ENCODE data around the gene PCDH8.

The PCDH8 gene

DNA sequence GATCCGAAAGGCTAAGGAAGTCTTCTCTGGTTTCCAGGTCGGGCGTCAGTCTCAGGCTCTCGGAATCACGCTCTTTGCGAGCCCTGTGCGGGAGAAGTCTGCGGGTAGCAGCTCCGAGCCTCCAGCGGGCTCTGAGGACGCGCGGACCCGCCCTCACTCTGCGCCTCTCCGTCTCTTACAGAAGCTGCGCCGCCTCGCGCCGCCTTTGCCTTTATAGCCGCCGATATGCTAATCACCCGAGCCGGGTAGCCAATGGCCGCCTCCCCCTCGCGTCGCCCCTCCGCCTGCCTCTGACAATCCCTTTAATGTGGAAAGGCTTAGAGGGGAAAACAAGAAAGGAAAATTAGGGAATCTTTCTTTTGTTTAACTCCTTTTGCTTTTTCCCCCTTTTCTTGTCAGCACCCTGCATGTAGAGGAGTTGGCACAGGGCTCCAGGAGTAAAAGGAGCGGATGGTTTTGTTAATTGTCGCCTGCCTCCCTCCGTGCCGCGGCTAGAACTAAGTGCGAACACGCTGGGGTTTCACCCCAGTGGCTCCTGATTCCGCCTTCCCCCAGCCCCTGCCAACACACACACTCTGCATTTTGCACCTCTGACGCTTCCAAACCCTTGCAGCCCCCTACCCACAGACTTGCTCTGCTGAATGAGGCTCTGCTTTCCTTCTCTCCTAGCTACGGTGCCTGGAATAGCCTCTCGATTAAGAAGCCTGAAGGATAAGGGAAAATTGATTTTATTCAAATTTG, at the start of gene PCDH8:
PCDH8 (minus strand) TSS at position 186 of the 741 bp plus-strand sequence. CDS start 204 bp downstream, outside the sequence.
- in situ Hi-C loops (cut with MboI; ENCODE audit: low sequenced_read_pairs), result no loop called here

DNA sequence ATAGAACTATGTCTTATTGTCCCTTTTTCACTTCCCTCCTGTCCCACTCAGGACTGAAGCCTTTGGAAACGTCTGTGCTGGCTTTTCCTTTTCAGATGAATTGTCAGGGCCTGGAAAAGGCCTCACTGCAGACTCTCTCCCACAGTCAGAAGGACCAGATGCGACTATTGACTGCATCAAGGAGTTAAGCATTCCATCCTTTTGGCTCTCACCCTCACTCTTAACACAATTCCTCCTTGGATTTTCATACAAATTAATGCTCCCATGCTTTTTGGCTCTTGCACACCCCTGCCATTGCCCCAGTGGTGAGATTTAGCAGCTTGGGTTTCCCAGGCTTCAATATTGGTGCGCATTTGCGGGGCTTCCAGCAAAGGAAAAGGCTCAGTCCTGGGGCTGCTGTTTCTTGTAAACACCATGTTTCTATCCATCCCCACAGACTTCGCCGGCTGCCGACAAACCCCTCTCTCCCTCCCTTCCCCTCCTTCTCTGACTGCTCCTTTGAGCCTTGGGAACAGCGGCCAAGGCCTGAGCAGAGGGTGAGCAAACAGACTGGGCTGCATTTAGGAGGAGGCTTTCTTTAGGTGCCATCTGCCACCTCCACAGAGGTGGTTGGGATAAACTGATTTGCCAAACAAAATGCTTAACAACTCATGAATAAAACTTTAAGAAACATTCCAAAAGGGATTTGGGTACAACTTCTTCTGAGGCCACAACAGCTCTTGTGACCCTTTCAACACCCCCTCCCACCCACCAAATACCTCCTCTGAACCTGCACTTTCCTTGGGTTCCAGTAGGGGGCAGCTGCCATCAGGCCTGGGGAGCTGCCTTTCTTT, 48.6 kb upstream of the PCDH8 start:
- in situ Hi-C loops (cut with MboI; ENCODE audit: low sequenced_read_pairs), result no loop called here

DNA sequence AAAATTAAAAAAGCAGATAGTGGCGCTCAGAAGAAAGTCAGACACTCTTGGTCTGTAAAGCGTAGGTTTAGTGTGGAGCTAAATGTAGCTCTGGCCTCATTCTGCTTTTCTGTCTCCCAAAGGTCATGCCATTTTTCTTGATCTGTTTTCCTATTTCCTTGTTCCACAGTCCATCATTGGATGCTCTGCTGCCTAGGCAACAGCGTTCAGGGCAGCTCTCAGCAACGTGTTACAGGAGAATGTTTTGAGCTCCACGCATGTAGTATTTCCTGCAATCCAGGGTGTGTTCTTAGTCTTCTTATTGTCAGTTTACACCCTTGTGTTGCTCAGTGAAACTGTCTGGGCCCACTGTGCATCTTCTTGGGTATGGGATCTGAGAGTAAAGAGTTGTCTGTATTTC, 46.0 kb upstream of the PCDH8 start:
- in situ Hi-C loops (cut with MboI; ENCODE audit: low sequenced_read_pairs), result no loop called here

DNA sequence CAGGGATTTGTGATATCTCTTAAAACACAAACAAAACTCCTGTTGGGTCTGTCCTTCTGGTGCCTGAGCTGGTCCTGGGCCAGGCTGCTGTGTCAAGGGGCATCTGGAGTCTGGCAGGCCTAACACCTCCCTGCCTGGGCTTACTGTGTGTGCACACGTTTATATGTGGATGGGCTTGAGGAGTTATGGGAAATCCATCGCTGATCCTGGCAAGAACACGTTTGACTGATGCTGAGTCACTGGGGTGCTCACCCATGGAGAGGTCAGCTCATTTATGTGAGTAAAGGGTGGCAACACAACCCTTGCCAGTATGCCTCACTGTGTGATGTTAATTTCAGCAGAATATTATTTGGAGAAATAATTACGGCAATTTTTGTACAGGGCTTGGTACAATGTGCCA, 44.5 kb upstream of the PCDH8 start:
- in situ Hi-C loops (cut with MboI; ENCODE audit: low sequenced_read_pairs), result no loop called here

GRCh38 chr13:52891706-52892105, 43.3 kb upstream of the PCDH8 start:
- in situ Hi-C loops (cut with MboI; ENCODE audit: low sequenced_read_pairs), result no loop called here

- in situ Hi-C loops (cut with MboI; ENCODE audit: low sequenced_read_pairs), result no loop called here
These were observed 38.7 kb upstream of the PCDH8 start for GRCh38 chr13:52887165-52887564.

DNA sequence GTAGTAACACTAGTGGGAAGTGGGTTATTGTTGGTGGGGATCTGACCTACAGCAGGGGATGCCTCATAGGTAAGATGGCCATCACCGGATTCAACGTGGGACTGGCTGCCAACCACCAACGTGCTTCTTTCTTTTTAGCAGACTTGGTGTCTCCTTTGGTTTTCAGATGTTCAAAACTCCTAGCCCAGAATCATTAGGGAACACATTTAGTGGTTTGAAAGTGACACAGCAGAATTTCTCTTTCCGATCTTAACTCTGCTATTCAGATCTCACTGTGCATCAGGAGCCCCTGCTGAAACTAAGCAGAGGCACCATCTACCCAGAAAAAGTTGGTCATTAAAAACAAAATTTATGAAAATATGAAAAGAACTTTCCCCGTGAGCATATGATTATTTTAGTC, 36.7 kb upstream of the PCDH8 start:
- in situ Hi-C loops (cut with MboI; ENCODE audit: low sequenced_read_pairs), result no loop called here

- in situ Hi-C loops (cut with MboI; ENCODE audit: low sequenced_read_pairs), result no loop called here
These were observed 36.1 kb upstream of the PCDH8 start for GRCh38 chr13:52884429-52885010.

- in situ Hi-C loops (cut with MboI; ENCODE audit: low sequenced_read_pairs), result no loop called here
These were observed 34.3 kb upstream of the PCDH8 start for GRCh38 chr13:52882785-52883184.

DNA sequence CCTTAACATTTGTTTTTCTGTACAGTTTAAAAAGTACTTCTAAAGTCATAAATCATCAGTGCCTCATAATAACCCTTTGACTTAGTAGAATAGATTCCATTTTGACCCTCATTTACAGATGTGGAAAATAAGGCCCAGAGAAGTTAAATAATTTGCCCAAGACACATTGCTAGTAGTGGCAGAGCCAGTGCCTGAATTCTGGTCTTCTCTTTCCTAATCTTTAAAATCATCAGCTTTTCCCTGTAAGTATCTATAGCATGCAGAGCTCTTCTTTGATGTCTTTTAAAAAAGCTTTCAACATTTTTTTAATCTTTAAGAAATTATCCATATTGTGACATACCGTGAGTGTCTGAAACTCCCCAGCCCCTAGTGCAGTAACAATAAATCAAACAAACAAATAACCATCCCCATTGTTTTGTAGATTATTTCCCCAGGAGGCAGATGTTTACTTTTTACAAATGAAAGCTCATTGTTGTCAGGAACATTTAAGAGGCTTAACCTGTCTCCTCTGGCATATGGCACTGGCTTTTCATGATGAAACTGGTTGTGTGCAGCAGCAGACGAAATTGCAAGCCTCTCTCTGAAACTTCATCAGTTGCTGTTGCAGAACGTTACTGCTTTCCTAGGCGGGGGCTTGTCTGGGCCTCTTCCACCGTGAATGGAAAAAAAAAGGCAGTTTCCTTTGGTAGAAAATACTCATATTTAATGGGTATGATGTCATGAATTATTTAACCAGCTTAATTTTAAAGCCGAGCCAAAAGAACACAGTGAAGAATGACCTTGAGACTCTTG, 31.7 kb upstream of the PCDH8 start:
- in situ Hi-C loops (cut with MboI; ENCODE audit: low sequenced_read_pairs), result no loop called here

GRCh38 chr13:52878831-52879230, 30.4 kb upstream of the PCDH8 start:
- in situ Hi-C loops (cut with MboI; ENCODE audit: low sequenced_read_pairs), result no loop called here

DNA sequence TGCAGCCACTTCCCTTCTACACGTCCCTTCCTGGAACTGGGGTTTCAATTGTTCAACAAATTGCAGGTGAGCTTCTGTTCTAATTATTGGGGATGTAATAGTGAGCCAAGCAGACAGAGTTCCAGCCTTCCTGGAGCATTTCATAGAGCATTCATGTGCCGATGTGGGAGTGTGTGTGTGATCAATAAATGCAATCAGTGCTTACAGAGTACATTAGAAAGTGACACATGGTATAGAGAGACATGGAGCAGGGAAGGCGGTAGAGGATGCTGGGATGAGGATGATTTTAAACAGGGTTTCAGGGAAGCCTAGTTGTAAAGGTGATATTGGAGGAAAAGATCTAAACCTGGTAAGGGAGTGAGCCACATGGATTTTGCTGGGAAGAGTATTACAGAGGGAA, 21.7 kb upstream of the PCDH8 start:
- in situ Hi-C loops (cut with MboI; ENCODE audit: low sequenced_read_pairs), result no loop called here

- in situ Hi-C loops (cut with MboI; ENCODE audit: low sequenced_read_pairs), result no loop called here
These were observed 21.2 kb upstream of the PCDH8 start for GRCh38 chr13:52869621-52870020.

DNA sequence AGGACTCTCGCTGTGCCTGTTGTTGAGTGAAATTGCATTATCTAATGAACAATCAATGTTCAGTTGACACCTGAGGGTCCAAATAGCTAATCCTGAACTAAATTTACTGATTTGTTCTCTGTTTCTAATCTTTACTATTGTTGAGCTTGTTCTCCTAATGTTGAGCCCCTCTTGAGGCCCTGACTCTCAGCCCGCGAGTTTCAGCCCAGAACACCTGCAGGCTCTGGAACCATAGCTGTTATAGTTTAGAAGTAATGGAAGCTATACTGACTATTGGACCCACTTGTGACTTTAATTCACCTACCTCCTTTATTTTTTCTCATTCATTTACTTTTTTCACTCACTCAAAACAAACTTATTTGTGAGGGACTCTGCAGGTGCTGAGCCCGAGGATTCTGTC, 20.6 kb upstream of the PCDH8 start:
- in situ Hi-C loops (cut with MboI; ENCODE audit: low sequenced_read_pairs), result no loop called here

- in situ Hi-C loops (cut with MboI; ENCODE audit: low sequenced_read_pairs), result no loop called here
These were observed 19.8 kb upstream of the PCDH8 start for GRCh38 chr13:52868190-52868589.

DNA sequence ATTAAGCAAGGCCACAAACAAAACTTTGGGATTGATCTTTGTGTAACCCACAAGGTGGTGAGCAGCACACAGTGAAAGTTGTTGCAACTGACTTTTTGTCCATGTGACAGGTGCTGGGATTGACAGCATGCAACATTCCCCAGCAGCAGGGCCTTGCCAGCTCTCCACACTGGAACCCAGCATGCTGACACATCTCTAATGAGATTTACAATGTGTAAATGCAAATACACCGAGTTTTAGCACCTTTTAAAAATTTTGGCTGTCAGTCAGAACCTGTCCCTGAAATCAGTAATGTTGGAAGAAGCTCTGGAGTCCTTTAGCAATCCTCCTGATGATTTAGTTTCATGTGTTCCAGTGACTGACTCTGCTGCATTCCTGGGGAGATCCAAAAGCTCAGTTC, 16.5 kb upstream of the PCDH8 start:
- in situ Hi-C loops (cut with MboI; ENCODE audit: low sequenced_read_pairs), result no loop called here

DNA sequence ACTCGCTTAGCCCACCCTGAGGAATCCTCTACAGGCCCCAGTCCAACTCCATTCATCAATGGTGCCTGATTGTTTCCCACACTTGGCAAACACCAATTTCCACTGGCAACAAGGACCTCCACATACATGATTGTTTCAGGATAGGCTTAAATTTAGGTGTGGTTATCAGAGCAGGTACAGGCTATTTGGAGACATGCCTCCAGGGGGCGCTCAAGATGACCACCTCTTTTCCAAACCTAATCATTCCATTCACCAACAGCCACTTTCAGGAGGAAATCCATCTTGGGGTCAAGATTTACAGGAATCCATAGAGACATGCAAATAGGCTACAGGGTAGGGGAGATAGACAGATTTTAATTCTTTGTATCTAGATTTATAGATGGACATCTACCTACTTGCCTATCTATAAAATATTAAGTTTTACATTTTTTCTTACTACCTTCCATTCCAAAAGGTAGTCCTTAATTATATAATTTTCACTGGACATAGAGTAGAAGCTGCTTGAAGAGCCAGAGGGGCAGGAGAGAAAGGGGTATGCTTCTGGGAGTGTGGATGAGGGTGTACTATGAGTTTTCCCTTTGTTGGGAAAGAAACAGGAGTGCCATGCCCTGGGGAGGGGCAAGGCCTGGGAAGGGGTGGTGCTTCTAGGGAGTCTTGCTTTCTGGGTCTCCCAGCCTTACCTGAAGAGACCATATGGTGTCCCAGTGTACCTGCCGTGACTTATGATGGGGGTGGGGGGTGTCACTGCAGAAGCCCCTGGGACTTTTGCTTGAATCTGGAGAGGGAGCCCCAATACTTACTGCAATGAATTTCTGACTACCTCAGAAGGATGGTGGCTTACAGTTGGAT, 14.1 kb upstream of the PCDH8 start:
- in situ Hi-C loops (cut with MboI; ENCODE audit: low sequenced_read_pairs), result no loop called here

DNA sequence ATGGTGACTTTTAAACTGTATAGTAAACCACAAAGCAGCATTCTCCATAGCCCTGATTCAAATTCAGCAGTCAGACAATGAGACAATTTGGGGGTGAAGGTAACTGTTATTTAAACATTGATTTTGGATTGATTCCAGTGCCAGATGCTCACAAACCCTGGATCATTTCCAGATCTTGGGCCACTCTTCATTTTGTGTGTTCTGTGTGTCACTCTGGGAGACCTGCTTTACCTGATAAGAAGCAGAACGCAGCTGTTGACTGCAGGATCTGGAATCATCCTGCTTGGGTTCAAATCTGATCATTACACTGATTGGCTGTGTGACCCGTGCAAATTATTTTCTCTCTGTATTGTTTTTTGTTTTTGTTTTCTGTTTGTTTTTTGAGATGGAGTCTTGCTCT, 4.0 kb upstream of the PCDH8 start:
- in situ Hi-C loops (cut with MboI; ENCODE audit: low sequenced_read_pairs), result no loop called here

- in situ Hi-C loops (cut with MboI; ENCODE audit: low sequenced_read_pairs), result no loop called here
These were observed 2.9 kb upstream of the PCDH8 start for GRCh38 chr13:52851137-52851962.

All from HL-60/S4 treated with phorbol 12-myristate 13-acetate at 8.2 ng/mL for 4 days and 3 days (cell line).